GM12872 (cell line): Measurements from ENCODE around the gene POLR2E.

ENCODE experiments used
- CTCF ChIP-seq: IDR thresholded peaks from 3 replicates; pipeline ENCODE4 v1.5.1; 2011; ENCODE audit warnings: low read depth, mild to moderate bottlenecking, low read length, moderate library complexity; ENCODE audit not compliant: insufficient read depth

Gene POLR2E

DNA sequence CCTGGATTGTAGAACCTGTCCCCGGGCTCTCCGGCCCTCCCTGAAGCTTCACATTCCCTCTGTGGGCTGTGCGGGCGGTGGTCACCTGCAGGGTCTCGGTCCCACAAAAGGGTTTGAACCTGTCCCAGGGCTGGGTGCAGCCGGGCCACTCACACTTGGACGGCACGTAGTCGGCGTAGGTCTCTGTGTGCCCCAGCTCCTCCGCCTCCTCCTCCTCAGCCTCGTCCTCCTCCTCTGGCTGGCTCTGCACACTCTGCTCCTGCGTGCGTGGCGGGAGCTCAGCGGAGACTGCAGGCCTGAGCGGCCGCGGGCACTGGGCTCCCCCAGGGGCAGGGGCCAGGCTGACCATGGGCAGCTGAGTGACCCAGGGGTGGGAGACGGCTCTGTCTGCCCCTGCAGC lies 28.2 kb upstream of the POLR2E start:
- TF ChIP-seq CTCF: no peak

DNA sequence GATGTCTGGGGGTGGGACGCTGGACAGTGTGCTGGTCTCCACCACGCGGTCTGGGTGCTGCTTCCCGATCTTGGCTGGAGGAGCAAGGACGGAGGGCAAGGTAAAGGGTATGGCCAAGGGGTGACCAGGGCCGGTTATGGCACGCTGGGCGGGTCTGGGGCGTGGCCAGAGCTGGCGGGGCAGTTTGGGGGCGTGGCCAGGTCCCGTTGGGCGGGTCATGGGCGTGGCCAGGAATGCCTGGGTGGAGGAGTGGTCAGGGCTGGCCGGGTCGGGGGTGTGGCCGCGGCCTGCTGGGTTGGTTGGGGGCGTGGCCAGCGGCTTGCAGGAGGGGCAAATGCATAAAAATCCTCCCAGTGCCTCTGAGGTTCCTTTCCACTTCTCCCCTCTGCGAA lies 27.8 kb upstream of the POLR2E start:
- no peak for TF ChIP-seq CTCF

DNA sequence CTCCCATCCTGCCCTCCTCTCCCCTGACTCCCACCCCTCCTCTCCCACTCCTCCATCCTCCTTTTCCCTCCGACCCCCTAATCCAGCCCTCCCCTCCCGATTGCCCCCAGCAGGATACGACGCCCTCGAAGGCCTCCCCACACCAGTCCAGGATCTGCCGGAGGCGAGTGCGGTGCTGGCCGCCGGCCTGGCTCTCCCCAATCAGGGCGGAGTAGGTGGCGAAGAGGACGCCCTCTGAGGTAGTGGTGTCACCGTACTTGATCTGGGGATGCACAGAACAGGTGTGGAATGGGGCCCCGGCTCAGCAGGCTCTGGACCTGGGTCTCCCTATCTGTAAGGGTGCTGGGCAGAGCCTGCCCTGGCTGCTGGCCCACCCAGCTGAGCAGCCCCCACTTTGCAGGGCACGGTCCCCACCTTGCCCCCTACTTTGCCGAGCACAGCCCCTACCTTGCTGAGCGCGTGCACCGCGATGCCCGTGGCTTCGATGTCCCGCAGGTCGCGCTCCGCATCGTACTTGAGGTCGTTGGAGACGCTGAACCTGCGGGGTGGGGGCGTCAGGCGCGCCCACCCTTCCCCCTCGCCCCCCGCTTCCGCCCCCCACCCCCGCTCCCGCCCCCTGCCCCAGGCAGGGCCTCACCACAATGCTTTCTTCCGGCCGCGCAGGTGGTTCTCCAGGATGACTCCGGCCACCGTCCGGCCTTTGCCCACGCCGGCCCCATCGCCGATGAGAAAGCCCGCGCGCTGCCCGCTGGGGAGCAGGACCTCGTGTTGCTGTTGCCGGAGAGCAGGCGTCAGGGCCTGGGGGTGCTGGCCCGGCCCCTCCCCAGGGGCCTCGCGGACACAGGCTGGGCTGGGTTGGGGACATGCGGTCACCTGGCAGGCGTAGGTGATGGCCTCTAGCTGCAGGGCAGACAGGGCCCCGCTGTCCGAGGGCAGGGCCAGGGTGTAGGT lies 27.1 kb upstream of the POLR2E start:
- no peak for TF ChIP-seq CTCF

DNA sequence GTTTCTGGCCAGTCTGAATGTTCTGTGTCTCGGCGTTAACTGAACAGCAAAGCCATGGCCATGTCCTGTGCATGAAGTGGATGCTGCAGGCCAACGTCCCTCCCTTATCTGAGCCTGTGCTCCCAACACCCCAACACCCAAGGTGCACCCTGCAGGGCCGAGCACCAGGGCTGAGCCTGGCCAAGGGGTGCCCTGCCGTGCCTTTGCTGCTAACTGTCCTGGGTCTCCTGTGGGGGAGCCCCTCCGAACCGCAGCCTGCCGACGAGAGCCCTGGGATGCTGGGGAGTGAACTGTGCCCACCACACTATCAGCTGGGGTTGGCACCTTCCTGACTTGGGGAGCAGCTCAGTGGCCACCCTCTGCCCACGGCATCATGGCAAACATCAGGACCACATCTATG lies 26.2 kb upstream of the POLR2E start:
- TF ChIP-seq CTCF: no peak

DNA sequence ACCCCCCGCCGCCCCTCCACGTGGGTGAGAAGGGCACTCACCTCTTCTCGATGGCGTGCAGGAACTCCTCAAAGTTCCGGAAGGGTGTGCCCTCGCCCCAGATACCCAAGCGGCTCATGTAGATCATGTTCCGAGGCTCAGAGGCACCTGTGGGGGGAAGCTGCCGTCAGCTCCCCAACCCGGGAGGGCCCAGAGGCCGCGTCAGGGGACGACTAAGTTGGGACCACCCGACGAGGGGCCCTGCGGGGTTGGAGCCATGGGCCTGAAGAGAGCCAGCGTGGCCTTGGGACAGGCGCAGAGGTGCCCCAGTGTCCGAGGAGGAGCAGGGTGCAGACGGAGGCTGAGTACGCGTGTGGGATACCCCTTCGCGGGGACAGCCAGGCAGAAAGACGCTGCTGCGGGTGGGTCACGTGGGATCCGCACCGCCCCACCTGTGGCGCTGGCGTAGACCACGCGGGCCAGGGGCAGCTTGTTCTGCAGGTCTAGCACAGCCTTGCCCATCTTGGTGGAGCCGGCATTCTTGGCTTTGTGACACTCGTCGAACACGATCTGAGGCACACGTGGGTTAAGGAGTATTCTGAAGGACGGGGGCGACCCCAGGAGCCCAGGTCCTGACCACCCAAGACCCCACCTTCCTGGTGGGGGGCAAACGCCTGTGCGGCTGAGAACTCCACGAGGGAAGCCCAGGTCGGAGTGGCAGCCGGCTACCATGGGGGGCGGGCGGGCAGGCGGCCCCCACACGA lies 24.5 kb upstream of the POLR2E start:
- TF ChIP-seq CTCF: no peak

- no peak for TF ChIP-seq CTCF
These were observed 23.8 kb upstream of the POLR2E start for GRCh38 chr19:1118999-1119398.

DNA sequence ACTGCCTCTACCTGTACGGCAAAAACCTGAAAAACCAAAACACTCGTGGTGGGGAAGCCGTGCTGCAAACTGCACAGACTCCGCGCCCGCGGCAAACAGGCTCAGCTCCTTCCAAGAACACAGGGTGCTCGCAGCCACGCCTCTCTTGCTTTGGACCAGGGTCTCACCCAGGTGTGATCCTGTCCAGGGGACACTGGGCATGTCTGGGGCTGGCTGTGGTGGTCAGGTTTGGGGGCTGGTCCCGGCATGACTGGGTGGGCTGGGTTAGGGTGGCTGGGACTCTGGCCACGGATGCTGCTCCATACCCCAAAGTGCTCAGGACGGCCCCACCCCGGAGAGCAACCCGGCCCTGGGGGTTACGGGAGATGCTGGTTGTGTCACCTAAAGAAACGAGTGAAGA lies 22.5 kb upstream of the POLR2E start:
- TF ChIP-seq CTCF: no peak
